SK-N-SH treated with all-trans-retinoic acid at 6 μM for 48 hours (cell line): ENCODE measurements around the gene TPST1.
"Not testable (repeated sequence)": the region's sequence is repeated elsewhere in the genome, so short reads cannot be mapped to it uniquely, and the experiment has no call there.

ENCODE experiments used
- ATAC-seq: fragments of 200-7000 bp; cut with Tn5 transposase; 3 replicates; pipeline ENCODE4 v1.9.1; 2020; ENCODE audit warnings: mild to moderate bottlenecking, moderate library complexity
- ARNTL ChIP-seq: fragments of 450-650 bp; formaldehyde crosslinking; IDR thresholded peaks from 2 replicates; pipeline ENCODE4 v1.5.0; 2020; ENCODE audit warnings: low read depth, mild to moderate bottlenecking, moderate library complexity, borderline replicate concordance
- CSDC2 ChIP-seq: fragments of 250-450 bp; sonication (Bioruptor Pico); IDR thresholded peaks from 2 replicates; pipeline ENCODE4 v1.5.0; 2020; ENCODE audit warnings: mild to moderate bottlenecking, moderate library complexity
- CSRNP3 ChIP-seq: fragments of 250-450 bp; sonication (Bioruptor Pico); IDR thresholded peaks from 2 replicates; pipeline ENCODE4 v1.5.1; 2021; ENCODE audit warnings: mild to moderate bottlenecking, moderate library complexity
- ESRRG ChIP-seq: fragments of 250-450 bp; sonication (Bioruptor Pico); IDR thresholded peaks from 2 replicates; pipeline ENCODE4 v1.6.1; 2021; ENCODE audit warnings: mild to moderate bottlenecking
- GLIS3 ChIP-seq: fragments of 250-450 bp; sonication (Bioruptor Pico); IDR thresholded peaks from 2 replicates; pipeline ENCODE4 v1.5.0; 2020; ENCODE audit warnings: mild to moderate bottlenecking, moderate library complexity
- OSR1 ChIP-seq: fragments of 250-450 bp; sonication (Bioruptor Pico); IDR thresholded peaks from 2 replicates; pipeline ENCODE4 v1.8.0; 2022; ENCODE audit warnings: moderate library complexity, mild to moderate bottlenecking, inconsistent platforms
- POU6F1 ChIP-seq: fragments of 250-450 bp; sonication (Bioruptor Pico); IDR thresholded peaks from 2 replicates; pipeline ENCODE4 v1.8.0; 2021; ENCODE audit warnings: low read depth, mild to moderate bottlenecking, moderate library complexity, borderline replicate concordance
- RARB ChIP-seq: fragments of 250-450 bp; sonication (Bioruptor Pico); IDR thresholded peaks from 2 replicates; pipeline ENCODE4 v1.8.0; 2021; ENCODE audit warnings: mild to moderate bottlenecking, moderate library complexity
- TCF4 ChIP-seq: fragments of 250-450 bp; sonication (Bioruptor Pico); IDR thresholded peaks from 2 replicates; pipeline ENCODE4 v1.8.0; 2021; ENCODE audit warnings: mild to moderate bottlenecking, moderate library complexity, borderline replicate concordance
- TOX ChIP-seq: fragments of 250-450 bp; sonication (Bioruptor Pico); IDR thresholded peaks from 2 replicates; pipeline ENCODE4 v1.8.0; 2021; ENCODE audit warnings: mild to moderate bottlenecking, moderate library complexity, borderline replicate concordance
- TSHZ2 ChIP-seq: fragments of 250-450 bp; sonication (Bioruptor Pico); IDR thresholded peaks from 2 replicates; pipeline ENCODE4 v1.5.0; 2020; ENCODE audit warnings: mild to moderate bottlenecking, moderate library complexity
- ZC3H10 ChIP-seq: fragments of 250-450 bp; sonication (Bioruptor Pico); IDR thresholded peaks from 2 replicates; pipeline ENCODE4 v1.5.1; 2021; ENCODE audit warnings: mild to moderate bottlenecking, moderate library complexity
- ZFP3 ChIP-seq: fragments of 250-450 bp; sonication (Bioruptor Pico); IDR thresholded peaks from 2 replicates; pipeline ENCODE4 v1.5.0; 2020; ENCODE audit warnings: mild to moderate bottlenecking, moderate library complexity
- ZFP30 ChIP-seq: fragments of 450-650 bp; formaldehyde crosslinking; IDR thresholded peaks from 2 replicates; pipeline ENCODE4 v1.5.0; 2022; ENCODE audit warnings: mild to moderate bottlenecking, moderate library complexity
- ZNF565 ChIP-seq: fragments of 450-650 bp; formaldehyde crosslinking; conservative IDR thresholded peaks from 2 replicates; pipeline ENCODE4 v1.5.0; 2020; ENCODE audit warnings: low read depth, mild to moderate bottlenecking, moderate library complexity
- ZNF70 ChIP-seq: fragments of 450-650 bp; formaldehyde crosslinking; IDR thresholded peaks from 2 replicates; pipeline ENCODE4 v1.5.0; 2020; ENCODE audit warnings: mild to moderate bottlenecking, moderate library complexity
- ZNF8 ChIP-seq: fragments of 450-650 bp; formaldehyde crosslinking; IDR thresholded peaks from 2 replicates; pipeline ENCODE4 v1.5.0; 2020; ENCODE audit warnings: mild to moderate bottlenecking, moderate library complexity
- TF ChIP-seq, protein P1 (sequence below): fragments of 250-450 bp; sonication (Bioruptor Pico); IDR thresholded peaks from 2 replicates; pipeline ENCODE4 v1.8.0; 2020; ENCODE audit warnings: mild to moderate bottlenecking, moderate library complexity, borderline replicate concordance

The TPST1 gene

DNA sequence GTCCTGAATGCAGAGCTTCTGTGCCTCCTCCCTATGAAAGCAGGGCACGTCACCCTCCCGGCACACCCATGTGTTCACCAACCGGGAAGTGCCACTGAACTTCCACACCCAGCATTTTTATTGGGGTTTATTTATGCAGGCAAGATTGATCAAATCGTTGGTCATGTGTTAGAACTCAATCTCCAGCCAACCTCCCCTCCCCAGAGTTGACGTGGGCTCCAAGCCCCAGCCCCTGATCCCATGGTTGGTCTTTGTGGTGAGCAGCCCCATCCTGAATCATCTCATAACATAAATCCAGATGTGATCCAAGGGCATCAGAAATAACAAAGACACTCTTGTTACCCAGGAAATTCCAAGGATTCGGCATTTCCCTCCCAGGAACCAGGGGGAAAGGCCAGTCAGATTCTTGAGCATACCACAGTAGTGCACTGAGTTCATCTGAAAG is 151.2 kb downstream of the TPST1 start:
- TF ChIP-seq ZNF8 (no peak), ESRRG (CRISPR knock-in tag) (no peak), ZFP30 (no peak), CSRNP3 (CRISPR knock-in tag) (no peak), OSR1 (no peak), ZNF565 (no peak)
- no peak for ATAC-seq

GRCh38 chr7:66357087-66357486 is 152.0 kb downstream of the TPST1 start:
- ATAC-seq: no peak
- TF ChIP-seq ARNTL (CRISPR knock-in tag) (no peak), ZNF8 (no peak)
- TF ChIP-seq, all 23 proteins: peak for 0

GRCh38 chr7:66359656-66360211 is 154.6 kb downstream of the TPST1 start:
- ATAC-seq: peak; percentile 27; the same call in 2 of the 3 replicates
- TF ChIP-seq ARNTL (CRISPR knock-in tag): no peak
- TF ChIP-seq POU6F1 (CRISPR knock-in tag): no peak

GRCh38 chr7:66362136-66362535 is 157.0 kb downstream of the TPST1 start:
- ATAC-seq: no peak
- no peak for TF ChIP-seq CSDC2 (CRISPR knock-in tag)
- TF ChIP-seq TSHZ2 (CRISPR knock-in tag): no peak
- TF ChIP-seq, all 23 proteins: peak for 0

DNA sequence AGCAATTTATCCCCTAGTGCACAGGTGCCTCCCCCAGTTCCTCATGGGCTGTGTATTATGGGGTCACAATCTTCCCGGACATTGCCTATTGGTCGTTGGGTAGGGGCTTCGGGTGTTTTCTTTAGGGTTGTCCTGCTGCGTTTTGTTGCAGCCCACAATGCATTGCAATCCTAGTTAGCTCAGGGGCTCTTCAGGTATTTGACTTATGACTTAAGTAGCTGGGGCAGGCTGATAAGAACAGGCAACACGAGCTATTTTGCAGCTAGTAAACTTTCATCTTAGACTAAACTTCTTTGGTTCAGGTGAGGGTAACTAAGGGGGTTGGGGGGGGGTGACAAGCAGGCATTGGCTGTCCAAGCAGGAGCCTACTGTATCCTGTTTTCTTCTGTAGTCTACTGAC is 158.5 kb downstream of the TPST1 start:
- no peak for ATAC-seq
- TF ChIP-seq RARB (no peak), TCF4 (CRISPR knock-in tag) (no peak), ZNF8 (no peak)

DNA sequence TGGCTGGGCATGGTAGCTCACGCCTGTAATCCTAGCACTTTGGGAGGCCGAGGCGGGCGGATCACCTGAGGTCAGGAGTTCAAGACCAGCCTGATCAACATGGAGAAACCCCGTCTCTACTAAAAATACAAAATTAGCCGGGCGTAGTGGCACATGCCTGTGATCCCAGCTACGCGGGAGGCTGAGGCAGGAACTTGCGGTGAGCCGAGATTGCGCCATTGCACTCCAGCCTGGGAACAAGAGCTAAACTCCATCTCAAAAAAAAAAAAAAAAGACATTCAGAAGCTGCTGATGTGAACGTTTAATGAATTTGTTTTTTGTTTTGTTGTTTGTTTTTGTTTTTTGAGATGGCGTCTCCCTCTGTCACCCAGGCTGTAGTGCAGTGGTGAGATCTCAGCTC is 159.9 kb downstream of the TPST1 start:
- ATAC-seq: not testable (repeated sequence)

DNA sequence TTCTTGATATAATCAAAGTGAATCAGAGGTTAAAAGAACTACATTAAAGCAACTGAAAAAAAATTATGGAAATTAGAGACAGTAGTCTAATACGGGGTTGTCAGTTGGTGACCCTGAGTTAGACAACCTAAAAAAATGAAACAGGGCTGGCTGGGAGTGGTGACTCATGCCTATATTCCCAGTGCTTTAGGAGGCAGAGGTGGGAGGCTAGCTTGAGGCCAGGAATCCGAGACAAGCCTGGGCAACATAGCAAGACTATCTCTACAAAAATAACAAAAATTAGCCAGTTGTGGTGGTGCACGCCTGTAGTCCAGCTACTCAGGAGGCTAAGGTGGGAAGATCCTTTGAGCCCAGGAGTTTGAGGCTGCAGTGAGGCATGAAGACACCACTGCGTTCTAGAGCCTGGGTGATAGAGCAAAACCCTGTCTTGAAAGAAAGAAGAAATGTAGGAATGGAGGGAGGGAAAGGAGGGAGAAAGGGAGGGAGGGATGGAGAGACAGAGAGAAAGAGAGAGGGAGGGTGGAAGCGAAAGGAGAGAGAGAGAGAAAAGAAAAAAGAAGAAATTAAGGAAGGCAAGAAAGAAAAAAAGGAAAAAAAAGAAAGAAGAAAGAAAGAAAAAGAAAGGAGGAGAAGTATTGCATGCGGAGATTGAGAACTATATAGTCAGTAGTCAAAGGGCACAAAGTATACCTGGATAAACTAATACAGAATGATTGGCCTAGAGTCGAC is 166.1 kb downstream of the TPST1 start:
- no peak for ATAC-seq
- TF ChIP-seq ZC3H10 (CRISPR knock-in tag): no peak
- no peak for TF ChIP-seq CSDC2 (CRISPR knock-in tag)
- TF ChIP-seq RARB: no peak
- TF ChIP-seq ZNF8: no peak
- TF ChIP-seq ZNF565: no peak
- TF ChIP-seq ESRRG (CRISPR knock-in tag): no peak
- no peak for TF ChIP-seq ZNF70 (CRISPR knock-in tag)
- TF ChIP-seq GLIS3 (CRISPR knock-in tag): no peak
- TF ChIP-seq TSHZ2 (CRISPR knock-in tag): no peak
- TF ChIP-seq ZFP3 (CRISPR knock-in tag): no peak
- no peak for TF ChIP-seq TOX (CRISPR knock-in tag)
- TF ChIP-seq, protein P1, sequence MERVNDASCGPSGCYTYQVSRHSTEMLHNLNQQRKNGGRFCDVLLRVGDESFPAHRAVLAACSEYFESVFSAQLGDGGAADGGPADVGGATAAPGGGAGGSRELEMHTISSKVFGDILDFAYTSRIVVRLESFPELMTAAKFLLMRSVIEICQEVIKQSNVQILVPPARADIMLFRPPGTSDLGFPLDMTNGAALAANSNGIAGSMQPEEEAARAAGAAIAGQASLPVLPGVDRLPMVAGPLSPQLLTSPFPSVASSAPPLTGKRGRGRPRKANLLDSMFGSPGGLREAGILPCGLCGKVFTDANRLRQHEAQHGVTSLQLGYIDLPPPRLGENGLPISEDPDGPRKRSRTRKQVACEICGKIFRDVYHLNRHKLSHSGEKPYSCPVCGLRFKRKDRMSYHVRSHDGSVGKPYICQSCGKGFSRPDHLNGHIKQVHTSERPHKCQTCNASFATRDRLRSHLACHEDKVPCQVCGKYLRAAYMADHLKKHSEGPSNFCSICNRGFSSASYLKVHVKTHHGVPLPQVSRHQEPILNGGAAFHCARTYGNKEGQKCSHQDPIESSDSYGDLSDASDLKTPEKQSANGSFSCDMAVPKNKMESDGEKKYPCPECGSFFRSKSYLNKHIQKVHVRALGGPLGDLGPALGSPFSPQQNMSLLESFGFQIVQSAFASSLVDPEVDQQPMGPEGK: no peak
